Activated naive CD8-positive, alpha-beta T cell treated with anti-CD3 and anti-CD28 coated beads for 36 hours (primary cell): ENCODE measurements around the gene ELFN1. TPM values are rescaled to one million over a fixed set of nuclear protein-coding genes. Genes with fewer than 3 reads are reported as not detected.

Experiments
- DNase-seq: peaks from one replicate; pipeline ENCODE4 v3.0.0; 2021
- H3K27ac Mint-ChIP-seq: one replicate; pipeline ENCODE4 v1.8.0; 2022; ENCODE audit warnings: mild to moderate bottlenecking, moderate library complexity, mixed read lengths
- H3K27me3 Mint-ChIP-seq: one replicate; pipeline ENCODE4 v1.8.0; 2022; ENCODE audit warnings: mild to moderate bottlenecking, mixed read lengths
- H3K36me3 Mint-ChIP-seq: one replicate; pipeline ENCODE4 v1.8.0; 2021; ENCODE audit warnings: mild to moderate bottlenecking, mixed read lengths
- H3K4me1 Mint-ChIP-seq: one replicate; pipeline ENCODE4 v1.8.0; 2021; ENCODE audit warnings: mixed read lengths
- H3K4me3 Mint-ChIP-seq: one replicate; pipeline ENCODE4 v1.8.0; 2022; ENCODE audit warnings: mild to moderate bottlenecking, moderate library complexity, mixed read lengths
- H3K9me3 Mint-ChIP-seq: one replicate; pipeline ENCODE4 v1.8.0; 2022; ENCODE audit warnings: mixed read lengths
- total RNA-seq, 2 experiments: library from RNA; stranded (reverse); gene quantifications; one replicate each; pipeline ENCODE4 v1.2.3, GENCODE V29; 2021

Gene ELFN1
- total RNA-seq, 2 experiments from 2014 or later: 0.14 to 0.19 TPM

DNA sequence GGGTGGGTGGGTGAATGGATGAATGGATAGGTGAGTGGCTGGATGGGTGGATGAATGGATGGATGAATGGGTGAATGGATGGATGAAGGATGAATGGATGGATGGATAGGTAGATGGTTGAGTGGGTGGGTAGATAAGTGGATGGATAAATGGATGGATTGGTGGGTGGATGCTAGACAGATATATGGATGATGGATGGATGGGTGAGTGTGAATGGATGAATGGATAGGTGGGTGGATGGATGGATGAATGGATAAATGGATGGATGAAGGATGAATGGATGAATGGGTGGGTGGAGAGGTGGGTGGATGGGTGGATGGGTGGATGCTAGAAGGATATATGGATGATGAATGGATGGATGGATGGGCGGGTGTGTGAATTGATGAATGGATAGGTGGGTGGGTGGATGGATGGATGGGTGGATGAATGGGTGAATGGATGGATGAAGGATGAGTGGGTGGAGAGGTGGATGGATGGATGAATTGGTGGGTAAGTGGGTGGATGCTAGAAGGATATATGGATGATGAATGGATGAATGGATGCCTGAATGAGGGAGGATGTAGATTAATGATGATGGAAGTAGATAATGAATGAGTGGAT is 20.4 kb downstream of the ELFN1 start:
- no peak overlapping the region for H3K4me3 Mint-ChIP-seq
- H3K9me3 Mint-ChIP-seq: peaks cover 11% of the 10 kb centered on the region
- H3K27me3 Mint-ChIP-seq: peaks cover 7% of the 10 kb centered on the region
- no peak overlapping the region for H3K27ac Mint-ChIP-seq
- H3K4me1 Mint-ChIP-seq: no peaks in the 10 kb centered on the region
- no peaks in the 10 kb centered on the region for H3K36me3 Mint-ChIP-seq
- no peak for DNase-seq

DNA sequence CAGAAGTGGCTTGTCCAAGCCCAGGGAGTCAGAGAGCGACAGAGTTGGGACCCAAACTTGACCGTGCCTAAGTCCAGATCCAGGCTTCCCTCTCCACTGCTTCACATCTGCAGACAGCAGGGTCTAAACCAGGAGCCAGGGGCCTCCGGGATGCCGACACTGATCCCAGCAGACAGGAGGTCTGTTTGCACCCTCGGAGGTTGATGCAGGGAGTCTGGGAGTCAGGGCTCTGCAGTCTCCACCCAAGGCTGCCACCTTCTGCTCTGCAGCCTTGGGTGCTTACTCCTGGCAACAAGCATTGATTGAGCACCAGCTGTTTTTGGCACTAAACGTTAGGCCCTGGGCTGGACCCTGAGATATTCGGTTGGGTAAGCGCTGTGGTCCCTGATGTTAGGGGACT is 21.0 kb downstream of the ELFN1 start:
- H3K27me3 Mint-ChIP-seq: peaks cover 7% of the 10 kb centered on the region
- H3K36me3 Mint-ChIP-seq: no peaks in the 10 kb centered on the region
- no peak overlapping the region for H3K27ac Mint-ChIP-seq
- H3K9me3 Mint-ChIP-seq: peaks cover 8% of the 10 kb centered on the region
- no peak overlapping the region for H3K4me3 Mint-ChIP-seq
- DNase-seq: no peak
- no peaks in the 10 kb centered on the region for H3K4me1 Mint-ChIP-seq

DNA sequence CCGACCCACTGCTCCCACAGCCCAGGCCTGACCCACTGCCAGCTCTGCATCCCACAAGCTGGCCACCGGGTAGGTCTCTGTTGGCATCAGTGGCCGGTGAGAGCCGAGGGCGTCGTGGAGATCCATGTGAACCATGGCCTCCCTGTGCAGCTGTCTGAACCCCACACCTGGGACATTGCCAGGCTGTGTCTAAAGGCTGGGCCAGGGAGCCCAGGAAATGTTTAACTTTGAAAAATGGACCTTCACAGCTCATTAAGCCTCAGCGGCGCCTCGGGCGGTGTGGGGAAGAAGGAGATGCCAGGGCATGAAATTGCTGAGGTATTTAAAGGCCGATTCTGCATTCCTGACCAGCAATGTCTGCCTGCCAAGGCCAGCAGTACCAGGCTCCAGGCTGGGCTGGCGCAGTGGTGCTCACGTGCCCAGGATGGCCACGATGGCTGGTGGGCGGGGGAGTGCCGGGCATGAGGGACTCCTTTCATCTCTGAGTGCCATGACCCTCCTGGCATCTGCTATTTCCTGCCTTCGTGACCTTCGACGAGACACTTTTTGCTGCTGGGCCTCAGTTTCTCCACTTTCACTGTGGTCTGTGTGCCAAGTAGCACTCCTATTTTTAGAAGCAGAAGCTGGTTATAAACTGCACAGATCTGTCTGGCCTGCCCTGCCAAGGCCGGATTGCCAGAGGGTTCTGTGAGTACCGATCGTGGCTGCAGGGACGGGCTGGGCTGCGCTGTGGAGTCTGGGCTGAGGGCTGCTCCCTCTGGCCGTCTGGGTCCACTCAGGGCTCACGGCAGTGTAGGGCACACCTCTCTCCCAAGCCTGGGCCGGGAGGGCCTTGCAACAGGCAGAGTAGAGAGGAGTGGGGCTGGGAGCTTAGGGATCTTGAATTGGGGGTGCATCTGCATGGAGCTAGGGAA is 21.8 kb downstream of the ELFN1 start:
- H3K9me3 Mint-ChIP-seq: peaks cover 3% of the 10 kb centered on the region

DNA sequence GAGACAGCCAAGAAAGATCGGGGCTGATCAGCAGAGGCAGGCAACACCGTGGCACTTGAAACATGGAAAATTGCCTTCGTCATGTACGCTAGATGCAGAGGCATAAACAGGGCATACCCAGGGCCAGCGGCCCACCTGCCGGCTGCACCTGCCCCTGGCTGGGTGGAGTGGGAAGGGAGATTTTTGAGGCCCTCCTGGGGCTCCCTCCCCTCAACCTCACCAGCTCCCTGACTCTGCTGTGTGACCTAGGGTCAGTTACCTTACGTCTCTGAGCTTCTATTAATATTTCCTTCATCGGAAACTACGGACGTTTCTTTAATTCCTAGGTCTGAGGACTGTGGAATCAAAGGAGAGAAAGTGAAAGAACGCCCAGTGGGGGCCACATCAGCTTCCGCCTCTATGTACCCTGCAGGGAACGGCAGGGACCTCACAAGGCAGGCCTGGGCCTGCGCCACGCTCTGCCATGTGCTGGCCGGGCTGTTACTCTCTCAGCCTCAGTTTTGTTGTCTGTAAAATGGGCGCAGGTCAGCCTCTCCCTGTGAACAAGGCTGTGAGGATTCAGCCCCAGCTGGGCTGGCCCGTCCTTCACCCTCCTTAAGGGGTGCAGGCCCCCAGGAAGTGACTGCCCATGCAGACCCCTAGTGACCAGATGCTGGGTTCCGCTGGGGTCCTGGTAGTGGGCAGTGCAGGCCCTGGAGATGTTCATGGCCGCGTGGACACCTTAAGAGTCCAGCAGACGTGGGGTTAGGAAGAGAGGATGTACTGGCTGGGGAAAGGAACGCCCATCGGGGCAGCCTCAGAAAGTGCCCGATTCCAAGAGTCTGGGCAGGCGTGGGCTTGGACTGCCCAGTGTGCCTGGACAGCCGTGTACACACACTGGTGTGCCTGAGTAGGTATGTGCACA is 22.7 kb downstream of the ELFN1 start:
- Mint-ChIP-seq H3K36me3 (no peaks in the 10 kb centered on the region), H3K4me3 (no peak overlapping the region), H3K9me3 (peaks cover 3% of the 10 kb centered on the region), H3K27ac (no peak overlapping the region), H3K4me1 (no peaks in the 10 kb centered on the region), H3K27me3 (peaks cover 4% of the 10 kb centered on the region)
- DNase-seq: no peak

More for the DNA sequence above, 21.8 kb downstream of the ELFN1 start:
- no peak overlapping the region for H3K4me3 Mint-ChIP-seq
- H3K27ac Mint-ChIP-seq: no peak overlapping the region
- DNase-seq: no peak
- no peaks in the 10 kb centered on the region for H3K4me1 Mint-ChIP-seq
- peaks cover 4% of the 10 kb centered on the region for H3K27me3 Mint-ChIP-seq
- no peaks in the 10 kb centered on the region for H3K36me3 Mint-ChIP-seq

DNA sequence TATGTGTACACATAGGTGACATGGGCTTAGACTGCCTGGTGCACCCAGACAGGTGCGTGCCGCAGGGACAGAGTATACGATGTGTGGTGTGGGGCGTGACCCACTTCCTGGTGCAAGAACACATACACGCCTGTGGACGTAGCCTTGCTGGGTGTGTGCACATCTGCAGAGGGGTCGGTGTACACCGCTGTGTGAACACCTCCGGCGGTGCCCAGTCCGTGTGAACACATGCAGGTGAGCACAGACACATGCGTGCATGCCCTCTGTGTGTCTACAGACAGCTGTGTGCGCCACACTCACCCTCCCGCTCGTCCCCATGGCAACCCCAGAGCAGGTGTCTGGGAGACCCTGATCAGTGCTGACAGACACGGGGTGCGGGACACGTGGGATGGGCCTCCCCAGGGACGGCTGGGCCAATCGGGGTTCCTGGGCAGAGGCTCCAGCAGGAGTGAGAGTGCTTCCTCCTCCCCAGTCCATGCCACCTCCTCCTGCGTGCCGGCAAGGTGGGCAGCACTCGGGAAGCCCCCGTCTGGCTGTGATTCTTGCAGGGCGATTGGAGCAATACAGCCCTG is 23.4 kb downstream of the ELFN1 start:
- Mint-ChIP-seq H3K4me1 (no peaks in the 10 kb centered on the region), H3K36me3 (no peaks in the 10 kb centered on the region), H3K27me3 (peaks cover 4% of the 10 kb centered on the region), H3K4me3 (no peak overlapping the region), H3K9me3 (peaks cover 3% of the 10 kb centered on the region), H3K27ac (no peak overlapping the region)
- no peak for DNase-seq

- Mint-ChIP-seq H3K27me3 (peaks cover 4% of the 10 kb centered on the region), H3K27ac (no peak overlapping the region), H3K9me3 (no peaks in the 10 kb centered on the region), H3K4me3 (no peak overlapping the region), H3K4me1 (no peaks in the 10 kb centered on the region), H3K36me3 (no peaks in the 10 kb centered on the region)
- no peak for DNase-seq
These were observed 24.0 kb downstream of the ELFN1 start for GRCh38 chr7:1693991-1694524.

DNA sequence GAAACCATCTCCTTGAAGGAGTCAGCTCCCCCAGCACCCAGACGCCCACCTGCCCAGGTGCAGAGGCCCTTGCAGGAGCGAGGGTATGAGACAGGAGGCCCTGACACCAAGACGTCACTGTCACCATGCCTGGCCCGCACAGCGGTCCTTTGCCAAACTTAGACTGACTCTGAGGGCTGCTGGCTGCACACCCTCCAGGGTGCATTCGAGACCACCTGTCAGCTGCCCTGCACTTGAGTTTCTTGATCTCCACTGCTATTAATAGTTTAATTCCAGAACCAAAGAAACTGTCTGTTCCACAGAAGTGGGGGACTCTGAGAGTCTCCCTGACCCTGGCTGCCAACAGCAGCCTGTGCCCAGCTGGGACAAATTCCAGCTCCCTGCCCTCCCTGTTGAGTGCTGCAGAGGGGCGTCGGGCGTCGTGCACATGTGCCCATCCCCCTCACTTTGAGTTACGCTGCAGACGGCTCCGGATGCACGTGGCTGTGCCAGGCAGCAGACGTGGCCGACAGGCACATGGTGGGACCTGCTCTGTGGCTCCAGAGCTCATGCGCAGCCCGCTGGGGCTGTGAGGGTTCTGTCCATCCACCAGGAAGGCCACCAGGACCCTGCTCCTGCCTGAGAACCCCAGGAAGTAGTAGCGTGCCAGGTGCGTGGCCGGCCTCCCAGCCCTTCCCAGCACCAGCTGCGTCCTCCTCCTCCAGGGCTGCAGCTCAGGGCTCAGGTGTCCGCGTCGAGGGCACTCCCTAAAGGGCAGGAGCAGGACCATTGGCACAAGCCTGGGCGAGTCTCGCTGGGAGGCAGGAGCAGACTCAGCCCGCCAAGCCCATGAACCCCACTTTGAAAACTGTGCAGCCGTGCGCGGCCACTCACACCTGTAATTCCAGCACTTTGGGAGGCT is 24.8 kb downstream of the ELFN1 start:
- no peak for DNase-seq
- H3K36me3 Mint-ChIP-seq: no peaks in the 10 kb centered on the region
- no peak overlapping the region for H3K27ac Mint-ChIP-seq
- no peak overlapping the region for H3K4me3 Mint-ChIP-seq
- no peaks in the 10 kb centered on the region for H3K4me1 Mint-ChIP-seq
- no peaks in the 10 kb centered on the region for H3K9me3 Mint-ChIP-seq
- H3K27me3 Mint-ChIP-seq: peaks cover 4% of the 10 kb centered on the region

GRCh38 chr7:1695800-1696454 is 25.9 kb downstream of the ELFN1 start:
- Mint-ChIP-seq H3K27ac (no peak overlapping the region), H3K4me1 (no peaks in the 10 kb centered on the region), H3K27me3 (no peaks in the 10 kb centered on the region), H3K9me3 (no peaks in the 10 kb centered on the region), H3K4me3 (no peak overlapping the region), H3K36me3 (no peaks in the 10 kb centered on the region)
- DNase-seq: no peak

DNA sequence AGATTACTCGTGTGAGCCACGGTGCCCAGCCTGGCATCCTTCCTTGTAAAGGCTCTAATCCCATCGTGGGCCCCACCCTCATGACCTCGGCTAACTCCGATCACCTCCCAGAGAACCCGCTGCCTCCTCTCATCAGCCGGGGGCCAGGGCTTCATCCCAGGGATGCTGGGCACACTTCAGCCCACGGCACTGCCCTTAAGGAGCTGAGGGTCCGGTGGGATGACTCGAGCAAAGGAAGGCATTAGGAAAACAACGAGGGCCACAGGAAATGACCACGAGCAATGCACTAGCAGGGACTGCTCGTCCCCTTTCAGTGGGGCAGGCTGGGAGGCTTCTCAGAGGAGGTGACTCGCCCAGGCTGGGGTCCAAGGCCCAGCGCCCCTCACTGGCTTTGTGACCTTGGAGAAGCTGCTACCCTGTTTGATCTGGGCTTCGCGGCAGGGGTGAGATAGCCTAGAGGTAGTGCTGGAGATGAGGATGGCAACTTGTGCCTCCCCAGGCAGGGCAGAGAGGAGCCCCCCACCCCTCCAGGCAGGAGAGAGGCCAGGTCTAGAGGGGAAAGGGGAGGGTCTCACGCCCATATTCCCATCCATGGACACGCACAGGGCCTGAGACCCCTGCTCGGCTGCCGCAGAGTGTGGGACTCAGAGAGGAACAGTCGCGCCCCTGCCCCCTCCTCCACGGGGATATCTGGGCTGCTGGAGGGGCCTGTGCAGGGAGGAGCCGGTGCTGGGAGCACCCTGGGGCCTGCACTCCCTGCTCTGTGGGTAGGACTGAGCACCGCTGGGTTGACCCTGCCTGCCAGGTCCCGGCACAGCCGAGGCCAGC is 26.8 kb downstream of the ELFN1 start:
- DNase-seq: no peak
- H3K4me1 Mint-ChIP-seq: no peaks in the 10 kb centered on the region
- no peaks in the 10 kb centered on the region for H3K9me3 Mint-ChIP-seq
- no peak overlapping the region for H3K27ac Mint-ChIP-seq
- H3K4me3 Mint-ChIP-seq: no peak overlapping the region
- H3K27me3 Mint-ChIP-seq: no peaks in the 10 kb centered on the region
- H3K36me3 Mint-ChIP-seq: no peaks in the 10 kb centered on the region

DNA sequence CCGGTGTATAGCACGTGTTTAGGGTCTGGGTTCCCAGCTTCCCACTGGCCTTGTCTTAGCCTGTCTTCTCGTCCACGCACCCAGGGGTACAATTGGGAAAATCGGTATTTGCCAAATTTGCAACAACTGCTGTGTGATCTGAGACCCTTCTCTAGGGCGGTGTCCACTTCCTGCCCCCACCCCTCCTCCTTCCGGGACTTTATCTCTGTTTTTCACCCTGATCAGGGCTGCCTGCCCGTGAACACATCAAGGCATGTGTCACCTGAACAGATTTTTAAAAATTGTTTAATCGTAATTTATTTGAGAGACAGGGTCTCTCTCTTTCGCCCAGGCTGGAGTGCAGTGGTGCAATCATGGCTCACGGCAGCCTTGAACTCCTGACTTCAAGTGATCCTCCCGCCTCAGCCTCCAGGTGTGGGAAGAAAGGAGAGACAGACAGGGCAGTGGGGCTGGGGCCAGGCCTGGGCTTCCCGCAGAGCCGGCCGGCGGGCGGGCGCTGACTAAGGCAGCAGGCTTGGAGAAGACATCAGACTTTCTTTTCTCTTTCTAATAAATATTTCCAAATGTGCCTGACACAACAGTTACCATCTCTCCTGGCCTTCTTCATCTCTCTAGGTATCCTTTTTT is 27.5 kb downstream of the ELFN1 start:
- Mint-ChIP-seq H3K4me1 (no peaks in the 10 kb centered on the region), H3K9me3 (peaks cover 1% of the 10 kb centered on the region), H3K27me3 (no peaks in the 10 kb centered on the region), H3K27ac (no peak overlapping the region), H3K36me3 (no peaks in the 10 kb centered on the region), H3K4me3 (no peak overlapping the region)
- DNase-seq: no peak

DNA sequence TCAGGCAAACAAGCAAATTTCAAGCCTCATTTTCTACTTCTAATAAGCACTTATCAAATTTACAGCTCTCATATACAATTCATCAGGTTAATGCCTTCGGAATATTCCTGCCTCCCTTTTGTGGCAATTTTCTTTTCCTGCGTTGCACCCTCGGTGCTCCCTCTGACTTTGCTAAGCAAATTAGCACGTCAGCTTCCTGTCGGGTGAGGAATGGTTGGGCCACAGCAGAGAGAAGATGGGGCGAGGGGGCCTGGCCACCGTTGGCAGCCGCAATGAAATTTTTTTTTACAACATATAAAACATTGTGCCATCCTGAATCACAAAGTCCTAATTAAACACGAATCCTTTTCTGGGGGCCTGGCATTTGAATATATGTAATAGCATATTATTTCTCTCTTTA is 28.1 kb downstream of the ELFN1 start:
- Mint-ChIP-seq H3K36me3 (no peaks in the 10 kb centered on the region), H3K27me3 (no peaks in the 10 kb centered on the region), H3K9me3 (peaks cover 6% of the 10 kb centered on the region), H3K4me3 (no peak overlapping the region), H3K4me1 (no peaks in the 10 kb centered on the region), H3K27ac (no peak overlapping the region)
- DNase-seq: no peak

DNA sequence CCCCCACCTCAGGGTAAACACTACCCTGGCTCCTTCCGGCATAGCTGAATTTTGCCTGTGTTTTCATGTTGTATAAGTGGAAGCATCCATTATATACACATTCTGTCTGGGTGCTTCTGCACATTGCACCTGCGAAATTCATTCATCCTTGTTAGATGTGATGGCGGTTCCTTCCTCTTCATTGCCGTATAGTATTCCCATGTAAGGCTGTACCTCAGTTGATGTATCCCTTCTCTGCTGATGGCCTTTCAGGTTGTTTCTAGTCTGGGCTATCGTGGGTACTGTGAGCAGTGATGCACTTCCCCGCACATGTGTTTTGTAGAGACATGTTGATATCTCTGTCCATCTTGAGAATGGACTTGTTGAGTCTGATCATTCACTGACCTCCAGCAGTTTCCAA is 28.9 kb downstream of the ELFN1 start:
- no peaks in the 10 kb centered on the region for H3K27me3 Mint-ChIP-seq
- DNase-seq: no peak
- no peak overlapping the region for H3K27ac Mint-ChIP-seq
- no peaks in the 10 kb centered on the region for H3K36me3 Mint-ChIP-seq
- no peak overlapping the region for H3K4me3 Mint-ChIP-seq
- H3K9me3 Mint-ChIP-seq: peaks cover 8% of the 10 kb centered on the region
- H3K4me1 Mint-ChIP-seq: no peaks in the 10 kb centered on the region
